Type B pancreatic cell (in vitro differentiated cells): ENCODE measurements around the gene ECD. TPM values are rescaled to one million over a fixed set of nuclear protein-coding genes. Genes with fewer than 3 reads are reported as not detected.
"Not testable (repeated sequence)": the region's sequence is repeated elsewhere in the genome, so short reads cannot be mapped to it uniquely, and the experiment has no call there.

ENCODE experiments used
- DNase-seq: peaks from one replicate; pipeline ENCODE4 v3.0.0; 2021; ENCODE audit warnings: mixed read lengths; ENCODE audit not compliant: unreplicated experiment; ENCODE audit errors: extremely low spot score
- H3K27ac Mint-ChIP-seq: 2 replicates; pipeline ENCODE4 v1.8.0; 2021; ENCODE audit warnings: mild to moderate bottlenecking, mixed read lengths
- H3K27me3 Mint-ChIP-seq: 2 replicates; pipeline ENCODE4 v1.8.0; 2021; ENCODE audit warnings: mixed read lengths
- H3K36me3 Mint-ChIP-seq: 2 replicates; pipeline ENCODE4 v1.8.0; 2021; ENCODE audit warnings: mixed read lengths
- H3K4me1 Mint-ChIP-seq: one replicate; pipeline ENCODE4 v1.8.0; 2021; ENCODE audit warnings: mixed read lengths; ENCODE audit not compliant: unreplicated experiment
- H3K4me3 Mint-ChIP-seq: 2 replicates; pipeline ENCODE4 v1.8.0; 2021; ENCODE audit warnings: mild to moderate bottlenecking, mixed read lengths
- H3K9me3 Mint-ChIP-seq: 2 replicates; pipeline ENCODE4 v1.8.0; 2021; ENCODE audit warnings: mixed read lengths
- CTCF ChIP-seq: fragments of 200-600 bp; sonication (generic); conservative IDR thresholded peaks from 2 replicates; pipeline ENCODE4 v1.5.0; 2021; ENCODE audit warnings: antibody characterized with exemption, mild to moderate bottlenecking
- total RNA-seq: library from RNA; stranded (reverse); gene quantifications from 2 replicates; pipeline ENCODE4 v1.2.1, GENCODE V29; 2021; ENCODE audit warnings: low replicate concordance

The ECD gene
- total RNA-seq, 1 donor from 2014 or later = 27.9 TPM

- Mint-ChIP-seq H3K4me3 (no peak overlapping the region), H3K27ac (peak overlapping the region; percentile 11), H3K27me3 (no peaks in the 10 kb centered on the region), H3K36me3 (peaks cover 10% of the 10 kb centered on the region), H3K4me1 (peaks cover 5% of the 10 kb centered on the region), H3K9me3 (no peaks in the 10 kb centered on the region)
- DNase-seq = no peak
- no peak for TF ChIP-seq CTCF
These were observed 47.9 kb downstream of the ECD start for GRCh38 chr10:73119952-73120351.

GRCh38 chr10:73119457-73119856 is 48.4 kb downstream of the ECD start:
- peaks cover 10% of the 10 kb centered on the region for H3K36me3 Mint-ChIP-seq
- no peaks in the 10 kb centered on the region for H3K27me3 Mint-ChIP-seq
- H3K4me1 Mint-ChIP-seq = peaks cover 5% of the 10 kb centered on the region
- TF ChIP-seq CTCF = no peak
- no peak for DNase-seq
- H3K27ac Mint-ChIP-seq = peak overlapping the region; percentile 11
- no peaks in the 10 kb centered on the region for H3K9me3 Mint-ChIP-seq
- H3K4me3 Mint-ChIP-seq = no peak overlapping the region

- no peaks in the 10 kb centered on the region for H3K27me3 Mint-ChIP-seq
- H3K4me1 Mint-ChIP-seq = peaks cover 5% of the 10 kb centered on the region
- peaks cover 10% of the 10 kb centered on the region for H3K36me3 Mint-ChIP-seq
- peak overlapping the region; percentile 83 for H3K27ac Mint-ChIP-seq
- DNase-seq = no peak
- H3K9me3 Mint-ChIP-seq = no peaks in the 10 kb centered on the region
- no peak for TF ChIP-seq CTCF
- H3K4me3 Mint-ChIP-seq = no peak overlapping the region
These were observed 49.6 kb downstream of the ECD start for GRCh38 chr10:73117976-73118743.

GRCh38 chr10:73116017-73116416 is 51.8 kb downstream of the ECD start:
- H3K9me3 Mint-ChIP-seq = no peaks in the 10 kb centered on the region
- H3K4me3 Mint-ChIP-seq = no peak overlapping the region
- peaks cover 5% of the 10 kb centered on the region for H3K4me1 Mint-ChIP-seq
- H3K27ac Mint-ChIP-seq = no peak overlapping the region
- no peaks in the 10 kb centered on the region for H3K27me3 Mint-ChIP-seq
- peaks cover 10% of the 10 kb centered on the region for H3K36me3 Mint-ChIP-seq
- TF ChIP-seq CTCF = no peak
- no peak for DNase-seq

GRCh38 chr10:73113551-73113950 is 54.3 kb downstream of the ECD start:
- no peak for TF ChIP-seq CTCF
- H3K36me3 Mint-ChIP-seq = peaks cover 16% of the 10 kb centered on the region
- DNase-seq = no peak
- H3K27ac Mint-ChIP-seq = no peak overlapping the region
- peaks cover 11% of the 10 kb centered on the region for H3K4me1 Mint-ChIP-seq
- no peak overlapping the region for H3K4me3 Mint-ChIP-seq
- no peaks in the 10 kb centered on the region for H3K9me3 Mint-ChIP-seq
- H3K27me3 Mint-ChIP-seq = no peaks in the 10 kb centered on the region

- H3K27me3 Mint-ChIP-seq, H3K4me3 Mint-ChIP-seq, DNase-seq, H3K9me3 Mint-ChIP-seq, H3K4me1 Mint-ChIP-seq: not testable (repeated sequence)
- Mint-ChIP-seq H3K27ac (peak overlapping the region; percentile 99), H3K36me3 (peaks cover 14% of the 10 kb centered on the region)
These were observed 55.8 kb downstream of the ECD start for GRCh38 chr10:73112032-73112431.
